Measurements from ENCODE around the gene TMOD3.
A peak's percentile ranks its signal among the peaks of the same experiment; 100 is the strongest.
"Not testable (repeated sequence)": the region's sequence is repeated elsewhere in the genome, so short reads cannot be mapped to it uniquely, and the experiment has no call there.

TMOD3 gene

GRCh38 chr15:51787130-51787529 is 42.3 kb upstream of the TMOD3 start:
- not testable (repeated sequence) for H2BK5ac ChIP-seq (ENCODE audit: low read length); H3K9ac ChIP-seq (ENCODE audit: low read length); H3K36me3 ChIP-seq (ENCODE audit: control insufficient read depth, insufficient read depth, low read length); H3K4me2 ChIP-seq (ENCODE audit: low read length); H3K23ac ChIP-seq (ENCODE audit: low read length); H2BK15ac ChIP-seq (replicated peaks; ENCODE audit: low read depth); H3K18ac ChIP-seq (ENCODE audit: low read length); H3K79me1 ChIP-seq (ENCODE audit: low read length); H4K8ac ChIP-seq (ENCODE audit: low read depth, low read length); H3K27me3 ChIP-seq (ENCODE audit: insufficient read depth, low read length, poor library complexity); H3K4me3 ChIP-seq (ENCODE audit: low read length); H2AK5ac ChIP-seq (ENCODE audit: low read length); H4K5ac ChIP-seq (ENCODE audit: low read length); H3K79me2 ChIP-seq (ENCODE audit: control insufficient read depth, insufficient read depth, low read length); H2BK120ac ChIP-seq (ENCODE audit: low read depth, low read length); H3K4ac ChIP-seq (ENCODE audit: low read depth, low read length); H3K56ac ChIP-seq (ENCODE audit: low read length); H3K4me1 ChIP-seq (ENCODE audit: control insufficient read depth, low read depth, low read length); H3K27ac ChIP-seq (ENCODE audit: low read depth, low read length)
- peak; percentile 72 for DNase-seq
- no CpG with 5 or more reads among the region's 11 CpGs for WGBS (ENCODE audit: extremely low coverage, insufficient coverage, low lambda C conversion rate)

- not testable (repeated sequence) for H2BK5ac ChIP-seq (ENCODE audit: low read length); H4K5ac ChIP-seq (ENCODE audit: low read length); H3K4ac ChIP-seq (ENCODE audit: low read depth, low read length); H3K18ac ChIP-seq (ENCODE audit: low read length); H4K8ac ChIP-seq (ENCODE audit: low read depth, low read length); H3K79me2 ChIP-seq (ENCODE audit: control insufficient read depth, insufficient read depth, low read length); H3K9ac ChIP-seq (ENCODE audit: low read length); DNase-seq; H2BK120ac ChIP-seq (ENCODE audit: low read depth, low read length); H3K4me1 ChIP-seq (ENCODE audit: control insufficient read depth, low read depth, low read length); H3K36me3 ChIP-seq (ENCODE audit: control insufficient read depth, insufficient read depth, low read length); H3K4me2 ChIP-seq (ENCODE audit: low read length); H2BK15ac ChIP-seq (replicated peaks; ENCODE audit: low read depth); H3K56ac ChIP-seq (ENCODE audit: low read length); H3K23ac ChIP-seq (ENCODE audit: low read length); H3K79me1 ChIP-seq (ENCODE audit: low read length); H3K27ac ChIP-seq (ENCODE audit: low read depth, low read length); H2AK5ac ChIP-seq (ENCODE audit: low read length); H3K4me3 ChIP-seq (ENCODE audit: low read length); H3K27me3 ChIP-seq (ENCODE audit: insufficient read depth, low read length, poor library complexity)
- no CpG with 5 or more reads among the region's 4 CpGs for WGBS (ENCODE audit: extremely low coverage, insufficient coverage, low lambda C conversion rate)
Measured at GRCh38 chr15:51792474-51792873, 37.0 kb upstream of the TMOD3 start.

- Histone ChIP-seq H3K9ac (ENCODE audit: low read length) (no peak overlapping the region), H4K5ac (ENCODE audit: low read length) (no peak overlapping the region), H3K27ac (ENCODE audit: low read depth, low read length) (no peak overlapping the region), H3K4me1 (ENCODE audit: control insufficient read depth, low read depth, low read length) (no peaks in the 10 kb centered on the region), H3K79me2 (ENCODE audit: control insufficient read depth, insufficient read depth, low read length) (no peaks in the 10 kb centered on the region), H2AK5ac (ENCODE audit: low read length) (no peak overlapping the region), H3K79me1 (ENCODE audit: low read length) (no peaks in the 10 kb centered on the region), H3K23ac (ENCODE audit: low read length) (no peak overlapping the region), H3K4me2 (ENCODE audit: low read length) (no peak overlapping the region), H2BK120ac (ENCODE audit: low read depth, low read length) (no peak overlapping the region), H2BK15ac (replicated peaks; ENCODE audit: low read depth) (no peak overlapping the region), H4K8ac (ENCODE audit: low read depth, low read length) (no peak overlapping the region), H2BK5ac (ENCODE audit: low read length) (no peak overlapping the region), H3K27me3 (ENCODE audit: insufficient read depth, low read length, poor library complexity) (no peaks in the 10 kb centered on the region), H3K4me3 (ENCODE audit: low read length) (no peak overlapping the region), H3K4ac (ENCODE audit: low read depth, low read length) (no peak overlapping the region), H3K56ac (ENCODE audit: low read length) (no peak overlapping the region), H3K18ac (ENCODE audit: low read length) (no peak overlapping the region), H3K36me3 (ENCODE audit: control insufficient read depth, insufficient read depth, low read length) (no peaks in the 10 kb centered on the region)
- WGBS (ENCODE audit: extremely low coverage, insufficient coverage, low lambda C conversion rate), result no CpG with 5 or more reads among the region's 4 CpGs
- DNase-seq, result no peak
Measured at GRCh38 chr15:51793521-51794305, 35.7 kb upstream of the TMOD3 start.

GRCh38 chr15:51796847-51797401 is 32.5 kb upstream of the TMOD3 start:
- H3K4ac ChIP-seq (ENCODE audit: low read depth, low read length), result no peak overlapping the region

GRCh38 chr15:51798281-51798680 is 31.2 kb upstream of the TMOD3 start:
- H3K18ac ChIP-seq (ENCODE audit: low read length), result no peak overlapping the region
- H3K9ac ChIP-seq (ENCODE audit: low read length), result no peak overlapping the region
- WGBS (ENCODE audit: extremely low coverage, insufficient coverage, low lambda C conversion rate), result no CpG with 5 or more reads among the region's 1 CpG

More at GRCh38 chr15:51796847-51797401, 32.5 kb upstream of the TMOD3 start:
- Histone ChIP-seq H3K79me1 (ENCODE audit: low read length) (no peaks in the 10 kb centered on the region), H2BK15ac (replicated peaks; ENCODE audit: low read depth) (no peak overlapping the region), H2BK5ac (ENCODE audit: low read length) (no peak overlapping the region), H3K79me2 (ENCODE audit: control insufficient read depth, insufficient read depth, low read length) (no peaks in the 10 kb centered on the region), H4K5ac (ENCODE audit: low read length) (no peak overlapping the region), H3K23ac (ENCODE audit: low read length) (no peak overlapping the region), H3K56ac (ENCODE audit: low read length) (no peak overlapping the region), H3K27ac (ENCODE audit: low read depth, low read length) (no peak overlapping the region), H3K18ac (ENCODE audit: low read length) (no peak overlapping the region), H2BK120ac (ENCODE audit: low read depth, low read length) (no peak overlapping the region), H3K4me3 (ENCODE audit: low read length) (no peak overlapping the region), H2AK5ac (ENCODE audit: low read length) (no peak overlapping the region), H4K8ac (ENCODE audit: low read depth, low read length) (no peak overlapping the region), H3K36me3 (ENCODE audit: control insufficient read depth, insufficient read depth, low read length) (no peaks in the 10 kb centered on the region), H3K27me3 (ENCODE audit: insufficient read depth, low read length, poor library complexity) (no peaks in the 10 kb centered on the region), H3K4me1 (ENCODE audit: control insufficient read depth, low read depth, low read length) (no peaks in the 10 kb centered on the region), H3K9ac (ENCODE audit: low read length) (no peak overlapping the region), H3K4me2 (ENCODE audit: low read length) (no peak overlapping the region)
- no CpG with 5 or more reads among the region's 10 CpGs for WGBS (ENCODE audit: extremely low coverage, insufficient coverage, low lambda C conversion rate)
- DNase-seq, result no peak

More at GRCh38 chr15:51798281-51798680, 31.2 kb upstream of the TMOD3 start:
- Histone ChIP-seq H3K4me1 (ENCODE audit: control insufficient read depth, low read depth, low read length) (no peaks in the 10 kb centered on the region), H3K23ac (ENCODE audit: low read length) (no peak overlapping the region), H4K8ac (ENCODE audit: low read depth, low read length) (no peak overlapping the region), H2BK120ac (ENCODE audit: low read depth, low read length) (no peak overlapping the region), H2BK15ac (replicated peaks; ENCODE audit: low read depth) (no peak overlapping the region), H3K27me3 (ENCODE audit: insufficient read depth, low read length, poor library complexity) (no peaks in the 10 kb centered on the region), H2BK5ac (ENCODE audit: low read length) (no peak overlapping the region), H3K79me2 (ENCODE audit: control insufficient read depth, insufficient read depth, low read length) (no peaks in the 10 kb centered on the region), H3K56ac (ENCODE audit: low read length) (no peak overlapping the region), H3K27ac (ENCODE audit: low read depth, low read length) (no peak overlapping the region), H4K5ac (ENCODE audit: low read length) (no peak overlapping the region), H3K79me1 (ENCODE audit: low read length) (no peaks in the 10 kb centered on the region), H3K4me2 (ENCODE audit: low read length) (no peak overlapping the region), H3K4me3 (ENCODE audit: low read length) (no peak overlapping the region), H3K36me3 (ENCODE audit: control insufficient read depth, insufficient read depth, low read length) (no peaks in the 10 kb centered on the region), H3K4ac (ENCODE audit: low read depth, low read length) (no peak overlapping the region), H2AK5ac (ENCODE audit: low read length) (no peak overlapping the region)
- no peak for DNase-seq
